Omental fat pad (tissue), 4 donors: ENCODE measurements around the gene MIER3. TPM values are rescaled to one million over a fixed set of nuclear protein-coding genes. Genes with fewer than 3 reads are reported as not detected.
A peak's percentile ranks its signal among the peaks of the same experiment; 100 is the strongest.

Experiments
- ATAC-seq: fragments of 150-250 bp; one replicate; pipeline ENCODE4 v1.9.1; 2016; ENCODE audit warnings: mild to moderate bottlenecking, moderate library complexity; ENCODE audit not compliant: low FRiP score
- DNase-seq: peaks from one replicate; pipeline ENCODE4 v3.0.0-alpha.2; 2019; ENCODE audit warnings: low spot score
- total RNA-seq, 4 donors: library from RNA; depleted of rRNA; stranded (reverse); fragments of >200 nt; gene quantifications; one replicate each; pipeline ENCODE4 v1.1.0, GENCODE V29; 2016
- TF ChIP-seq, protein P1 (sequence below), 3 donors: fragments of 450-650 bp; IDR thresholded peaks; one replicate each; pipeline ENCODE4 v1.5.1; 2016 to 2017; ENCODE audit warnings: antibody characterized with exemption in 3 of 3, mild to moderate bottlenecking in 3 of 3, moderate library complexity in 2 of 3

Gene MIER3
- total RNA-seq, 4 donors from 2014 or later, result 15.4 to 57.8 (median 30.6) TPM

DNA sequence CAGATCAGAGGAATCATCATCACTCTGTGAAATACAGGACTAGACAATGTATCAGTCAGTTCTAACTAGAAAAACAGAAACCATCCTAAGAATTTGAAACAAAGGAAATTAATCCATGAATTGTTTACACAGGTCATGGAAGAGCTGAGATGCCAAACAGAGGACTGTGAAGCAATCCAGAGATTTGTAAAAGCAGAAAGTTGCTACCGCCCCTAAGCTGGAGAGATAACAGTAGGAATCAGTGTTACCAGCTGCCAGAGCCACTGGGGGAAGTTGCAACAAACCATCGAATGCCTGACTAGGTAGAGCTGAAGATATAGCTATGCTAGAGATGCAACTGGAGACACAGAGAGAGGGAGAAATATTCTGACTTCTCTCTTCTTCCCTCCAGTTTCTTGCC lies 10.4 kb upstream of the MIER3 start:
- ATAC-seq (no peak), DNase-seq (no peak)
- TF ChIP-seq, protein P1, sequence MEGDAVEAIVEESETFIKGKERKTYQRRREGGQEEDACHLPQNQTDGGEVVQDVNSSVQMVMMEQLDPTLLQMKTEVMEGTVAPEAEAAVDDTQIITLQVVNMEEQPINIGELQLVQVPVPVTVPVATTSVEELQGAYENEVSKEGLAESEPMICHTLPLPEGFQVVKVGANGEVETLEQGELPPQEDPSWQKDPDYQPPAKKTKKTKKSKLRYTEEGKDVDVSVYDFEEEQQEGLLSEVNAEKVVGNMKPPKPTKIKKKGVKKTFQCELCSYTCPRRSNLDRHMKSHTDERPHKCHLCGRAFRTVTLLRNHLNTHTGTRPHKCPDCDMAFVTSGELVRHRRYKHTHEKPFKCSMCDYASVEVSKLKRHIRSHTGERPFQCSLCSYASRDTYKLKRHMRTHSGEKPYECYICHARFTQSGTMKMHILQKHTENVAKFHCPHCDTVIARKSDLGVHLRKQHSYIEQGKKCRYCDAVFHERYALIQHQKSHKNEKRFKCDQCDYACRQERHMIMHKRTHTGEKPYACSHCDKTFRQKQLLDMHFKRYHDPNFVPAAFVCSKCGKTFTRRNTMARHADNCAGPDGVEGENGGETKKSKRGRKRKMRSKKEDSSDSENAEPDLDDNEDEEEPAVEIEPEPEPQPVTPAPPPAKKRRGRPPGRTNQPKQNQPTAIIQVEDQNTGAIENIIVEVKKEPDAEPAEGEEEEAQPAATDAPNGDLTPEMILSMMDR (IDR thresholded peaks at IDR 0.05), result no peak

DNA sequence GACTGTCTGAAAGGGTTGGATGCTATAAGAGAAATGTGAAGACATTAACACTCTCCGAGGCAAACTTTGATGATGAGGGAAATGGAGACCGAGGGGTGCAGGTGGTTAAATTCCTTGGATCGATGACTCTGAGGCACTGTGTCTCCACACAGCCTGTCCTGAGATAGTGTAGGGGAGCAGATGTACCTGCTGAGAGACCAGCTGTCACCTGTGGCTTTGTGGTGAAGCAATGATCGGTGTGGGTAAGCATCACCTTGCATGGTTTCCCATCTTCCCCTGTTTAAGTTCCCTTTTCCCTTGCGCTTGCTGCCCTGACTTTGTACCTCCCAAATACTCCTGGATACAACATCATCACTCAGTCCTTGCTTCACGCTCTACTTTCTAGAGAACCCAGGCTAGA lies 9.8 kb upstream of the MIER3 start:
- no peak for ATAC-seq
- TF ChIP-seq, protein P1 (IDR thresholded peaks at IDR 0.05), result no peak
- DNase-seq, result no peak

DNA sequence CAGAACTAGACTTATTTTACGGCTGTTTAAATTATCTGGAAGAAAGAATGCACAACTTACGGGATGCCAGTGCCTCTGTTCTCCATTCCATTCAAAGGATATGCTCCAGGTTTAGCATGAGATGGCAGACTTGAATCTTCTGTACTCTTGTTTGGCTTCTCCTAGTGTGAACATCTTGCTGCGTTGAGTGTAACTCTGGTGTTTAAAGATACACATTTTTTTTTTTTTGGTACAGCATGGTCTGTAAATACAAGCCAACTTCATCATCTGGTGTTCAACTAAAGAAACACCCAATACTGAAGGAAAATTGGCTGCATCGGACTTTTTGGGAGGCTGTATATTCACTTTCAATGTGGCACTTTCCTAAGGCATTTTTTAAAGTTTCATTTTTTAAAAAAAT lies 7.4 kb upstream of the MIER3 start:
- DNase-seq, result no peak
- no peak for ATAC-seq
- TF ChIP-seq, protein P1 (IDR thresholded peaks at IDR 0.05), result no peak

DNA sequence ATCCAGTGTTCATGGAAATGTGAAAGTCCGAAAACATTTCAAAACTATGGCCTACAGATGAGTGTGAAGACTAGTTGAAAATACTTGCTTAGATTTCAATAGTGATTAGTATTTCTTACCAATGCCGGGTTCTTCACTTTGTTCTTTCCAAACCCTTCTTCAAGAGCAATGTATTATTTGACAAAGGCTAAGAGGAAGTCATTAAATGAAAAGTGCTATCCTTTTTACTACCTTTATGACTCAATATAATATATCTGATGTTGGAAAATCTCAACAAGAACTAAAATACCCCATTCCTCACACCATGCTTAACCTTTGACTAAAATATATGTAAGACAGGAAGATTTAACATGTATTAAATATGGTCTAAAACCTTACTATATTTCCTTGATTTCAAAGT lies 6.7 kb upstream of the MIER3 start:
- DNase-seq (no peak), ATAC-seq (no peak)
- TF ChIP-seq, protein P1 (IDR thresholded peaks at IDR 0.05), result no peak

DNA sequence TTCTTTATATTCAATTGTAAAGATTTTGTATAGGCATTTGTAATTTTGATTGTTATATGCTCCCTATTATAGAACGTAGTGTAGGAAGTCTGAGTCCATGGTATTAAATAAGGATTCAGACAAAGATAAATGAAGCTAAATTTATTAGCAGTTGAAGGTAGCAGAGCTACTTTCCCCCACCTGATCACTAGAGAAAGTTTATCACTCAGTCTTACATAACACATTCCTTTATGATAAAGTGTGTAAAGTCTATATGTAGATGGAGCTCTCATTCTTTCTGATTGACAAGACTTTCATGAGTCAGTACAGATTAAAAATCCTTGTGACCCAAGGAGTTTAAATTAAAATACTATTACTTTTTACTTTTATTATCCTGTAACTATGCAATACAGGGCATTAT lies 2.3 kb upstream of the MIER3 start:
- TF ChIP-seq, protein P1 (IDR thresholded peaks at IDR 0.05), result no peak
- no peak for DNase-seq
- ATAC-seq, result no peak

DNA sequence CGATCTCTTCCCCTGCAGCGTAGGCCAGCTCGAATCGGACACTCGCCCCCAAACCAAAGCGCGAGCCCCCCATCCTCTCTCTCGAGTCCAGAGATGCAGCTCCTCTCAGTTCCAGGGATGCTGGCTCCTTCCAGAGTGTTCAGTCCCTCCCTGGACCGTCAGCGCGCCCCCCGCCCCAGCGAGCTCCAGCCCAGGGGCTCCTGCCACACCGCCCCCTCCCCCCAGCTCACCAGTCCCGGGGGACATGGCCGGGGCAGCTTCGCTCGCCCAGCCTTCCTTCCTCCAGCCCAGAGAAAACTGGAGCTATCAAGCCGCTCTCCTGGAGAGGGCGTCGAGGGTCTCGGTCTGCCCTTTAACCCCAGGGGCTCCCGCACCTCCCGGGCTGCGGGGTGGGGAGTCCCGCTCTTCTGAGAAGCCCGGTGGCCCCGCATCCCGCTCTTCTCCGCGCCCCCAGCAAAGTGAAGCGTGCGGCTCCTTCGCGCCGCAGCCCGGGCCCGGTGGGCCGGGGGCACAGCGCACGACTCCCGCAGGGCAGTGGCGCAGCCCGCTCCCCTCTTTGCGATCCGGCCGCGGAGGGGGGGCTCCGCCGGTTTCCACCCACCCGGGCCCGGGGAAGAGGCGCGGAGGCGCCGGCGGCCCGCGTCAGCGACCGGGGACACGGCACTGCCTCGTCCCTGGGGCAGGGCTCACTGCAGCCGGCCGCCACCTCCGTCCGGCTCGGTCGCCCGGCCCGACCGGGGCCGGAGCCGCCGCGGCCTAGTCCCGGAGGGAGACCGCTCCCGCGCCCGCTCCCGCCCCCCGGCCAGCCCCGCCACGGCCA lies 587 bp downstream of the MIER3 start:
- DNase-seq (no peak), ATAC-seq (peak; percentile 51)
- TF ChIP-seq, protein P1 (IDR thresholded peaks at IDR 0.05), result no peak

DNA sequence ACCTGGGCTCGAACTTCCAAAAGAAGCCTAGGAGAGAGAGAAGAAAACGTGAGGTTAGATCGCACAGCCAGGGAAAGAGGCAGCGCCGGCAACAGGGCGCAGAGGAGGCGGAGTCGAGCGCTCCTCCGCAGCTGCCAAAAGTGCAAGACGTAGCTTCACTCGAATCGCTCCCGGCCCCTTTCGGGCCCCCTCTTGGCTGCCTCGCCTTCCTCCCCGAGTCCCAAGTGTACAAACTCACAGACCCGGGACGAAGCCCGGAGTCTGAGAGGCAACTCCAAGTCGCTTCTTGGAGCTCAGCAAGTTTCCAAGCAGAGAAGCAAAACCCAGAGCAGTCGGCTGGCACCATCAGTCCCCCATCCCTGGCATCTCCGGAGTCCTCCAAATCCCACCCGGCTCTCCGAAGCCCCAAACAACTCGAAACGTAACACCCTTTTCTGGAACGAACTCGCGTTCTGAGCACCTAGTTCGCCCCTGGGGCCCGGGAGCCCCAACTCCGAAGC lies 1.2 kb downstream of the MIER3 start:
- peak; percentile 27 for DNase-seq
- TF ChIP-seq, protein P1 (IDR thresholded peaks at IDR 0.05), result no peak
- ATAC-seq, result peak; percentile 61
